SKM-1 treated with dmso at 0.1 percent for 144 hours (cell line): ENCODE data around the gene SHISA9.

Source experiments
- DNase-seq: peaks from one replicate; lab custom pipeline; 2025; ENCODE audit not compliant: unreplicated experiment; lab: John Stamatoyannopoulos, UW

Gene SHISA9

GRCh38 chr16:13109171-13109570 lies 207.8 kb downstream of the SHISA9 start:
- no peak for DNase-seq

GRCh38 chr16:13110124-13110796 lies 208.9 kb downstream of the SHISA9 start:
- DNase-seq = no peak

GRCh38 chr16:13111747-13112146 lies 210.3 kb downstream of the SHISA9 start:
- no peak for DNase-seq

- no peak for DNase-seq
Measured at GRCh38 chr16:13113741-13114140, 212.3 kb downstream of the SHISA9 start.

GRCh38 chr16:13118091-13118490 lies 216.7 kb downstream of the SHISA9 start:
- DNase-seq = no peak

- DNase-seq = no peak
Measured at GRCh38 chr16:13120091-13120490, 218.7 kb downstream of the SHISA9 start.

- DNase-seq = no peak
Measured at GRCh38 chr16:13120557-13120956, 219.2 kb downstream of the SHISA9 start.

GRCh38 chr16:13123991-13124390 lies 222.6 kb downstream of the SHISA9 start:
- DNase-seq = no peak

- no peak for DNase-seq
Measured at GRCh38 chr16:13127144-13127543, 225.7 kb downstream of the SHISA9 start.

GRCh38 chr16:13130586-13130985 lies 229.2 kb downstream of the SHISA9 start:
- no peak for DNase-seq

- DNase-seq = no peak
Measured at GRCh38 chr16:13134836-13135235, 233.4 kb downstream of the SHISA9 start.

- DNase-seq = no peak
Measured at GRCh38 chr16:13136901-13137300, 235.5 kb downstream of the SHISA9 start.

GRCh38 chr16:13138528-13138927 lies 237.1 kb downstream of the SHISA9 start:
- DNase-seq = no peak

- DNase-seq = no peak
Measured at GRCh38 chr16:13139661-13140241, 238.4 kb downstream of the SHISA9 start.

GRCh38 chr16:13143551-13143950 lies 242.2 kb downstream of the SHISA9 start:
- DNase-seq = no peak

- DNase-seq = no peak
Measured at GRCh38 chr16:13146829-13147228, 245.4 kb downstream of the SHISA9 start.

- no peak for DNase-seq
Measured at GRCh38 chr16:13148294-13148693, 246.9 kb downstream of the SHISA9 start.

GRCh38 chr16:13148836-13149235 lies 247.4 kb downstream of the SHISA9 start:
- no peak for DNase-seq

GRCh38 chr16:13150181-13150885 lies 248.9 kb downstream of the SHISA9 start:
- DNase-seq = no peak

- DNase-seq = no peak
Measured at GRCh38 chr16:13153696-13154095, 252.3 kb downstream of the SHISA9 start.

- no peak for DNase-seq
Measured at GRCh38 chr16:13154799-13155198, 253.4 kb downstream of the SHISA9 start.

- DNase-seq = no peak
Measured at GRCh38 chr16:13155377-13155776, 254.0 kb downstream of the SHISA9 start.
